Epidermal melanocyte (primary cell): ENCODE results near the gene CAMTA1.

ENCODE experiments used
- DNase-seq: peaks from one replicate; pipeline ENCODE4 v3.0.0; 2011; ENCODE audit warnings: low spot score; ENCODE audit not compliant: insufficient read length

The CAMTA1 gene

DNA sequence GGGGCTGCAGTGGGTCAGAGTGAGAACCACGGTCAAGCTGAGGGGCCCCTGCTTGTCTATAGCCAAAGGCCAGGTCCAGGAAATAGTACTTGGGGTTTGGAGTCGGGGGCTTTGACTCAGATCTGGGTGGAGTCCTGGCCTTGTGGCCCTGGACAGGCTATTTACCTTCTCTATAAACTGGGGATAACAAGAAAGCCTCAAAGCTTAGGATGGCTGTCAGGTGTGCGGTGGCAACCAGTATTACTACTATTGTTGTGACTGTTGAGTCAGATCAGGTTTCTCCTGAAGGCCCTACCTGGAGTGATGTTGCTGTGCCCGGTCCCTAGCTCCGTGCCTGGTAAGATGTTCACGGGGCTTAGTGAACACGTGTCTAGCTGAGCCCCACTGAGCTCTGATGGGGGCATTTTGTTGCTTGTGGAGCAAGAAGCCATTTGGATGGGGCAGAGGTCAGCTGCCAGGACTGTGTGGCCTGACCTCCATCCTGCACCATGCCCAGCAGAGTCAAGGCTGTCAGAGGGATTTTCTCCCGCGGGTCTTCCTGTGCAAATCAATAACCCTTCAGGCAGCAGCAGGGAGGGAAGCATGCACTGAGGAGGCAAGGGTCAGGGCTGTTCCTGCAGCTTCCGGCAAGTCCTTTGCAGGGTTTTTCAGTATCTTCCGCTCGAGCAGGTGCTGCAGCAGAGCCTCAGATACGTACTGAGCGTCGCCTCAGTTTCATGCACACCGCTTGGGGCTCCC, 170.3 kb downstream of the CAMTA1 start:
- no peak for DNase-seq

- no peak for DNase-seq
Observed at GRCh38 chr1:6956488-6957159, 171.4 kb downstream of the CAMTA1 start.

- DNase-seq = no peak
Observed at GRCh38 chr1:6957341-6957740, 172.1 kb downstream of the CAMTA1 start.

DNA sequence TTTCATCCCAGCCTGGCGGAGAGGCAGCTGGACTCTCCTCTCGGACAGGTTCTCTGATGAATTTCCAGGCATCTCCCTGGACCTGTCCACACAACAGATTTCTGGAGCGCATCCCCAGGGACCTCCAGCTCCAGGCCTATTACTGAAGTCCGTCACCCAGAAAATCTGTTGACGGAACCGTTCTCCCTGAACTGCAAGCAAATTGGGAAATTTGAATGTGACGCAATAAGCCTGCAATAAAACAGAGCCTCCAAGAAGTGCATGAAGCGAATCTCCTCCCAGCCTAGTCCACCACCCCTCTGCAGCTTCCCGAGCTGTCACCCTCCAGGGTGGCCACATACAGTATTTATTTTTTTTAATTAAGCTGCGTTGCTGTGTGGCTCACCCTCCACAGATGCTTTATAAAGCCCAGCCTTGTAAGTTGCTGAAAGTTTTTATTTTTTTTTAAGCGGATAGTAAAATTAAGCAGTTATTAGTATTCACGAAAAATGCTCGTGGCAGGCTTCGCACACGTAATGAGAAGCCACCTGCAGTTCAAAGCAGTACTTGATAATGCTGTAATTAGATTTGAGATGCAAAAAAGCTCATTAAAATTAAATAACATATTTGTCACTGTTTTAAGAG, 173.3 kb downstream of the CAMTA1 start:
- DNase-seq = no peak

GRCh38 chr1:6959491-6959890, 174.2 kb downstream of the CAMTA1 start:
- no peak for DNase-seq

DNA sequence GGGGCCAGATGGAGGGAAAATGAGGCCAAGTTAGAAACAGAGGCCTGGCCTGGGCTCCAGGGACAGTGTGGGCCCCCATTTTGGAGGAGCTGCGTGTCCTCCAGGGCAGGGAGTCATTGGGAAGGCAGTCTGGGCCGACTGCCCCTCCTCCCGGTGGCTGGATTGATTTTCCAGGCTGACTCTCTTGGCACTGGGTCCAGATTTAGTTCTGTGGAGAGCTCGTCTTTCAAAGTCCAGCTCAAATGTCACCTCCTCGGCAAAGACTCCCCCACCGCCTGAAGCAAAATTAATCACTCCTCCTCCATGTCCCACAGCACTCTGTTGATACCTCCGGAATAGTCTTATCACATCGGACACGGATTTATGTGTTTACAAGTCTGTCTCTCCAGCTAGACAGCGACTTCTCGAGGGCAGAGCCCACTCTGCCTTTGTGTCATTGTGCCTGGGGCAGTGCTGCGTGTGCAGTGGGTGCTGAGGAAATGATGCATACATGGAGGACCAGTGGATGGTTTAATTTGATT, 175.1 kb downstream of the CAMTA1 start:
- DNase-seq = no peak

- DNase-seq = no peak
Observed at GRCh38 chr1:6960860-6961259, 175.6 kb downstream of the CAMTA1 start.

DNA sequence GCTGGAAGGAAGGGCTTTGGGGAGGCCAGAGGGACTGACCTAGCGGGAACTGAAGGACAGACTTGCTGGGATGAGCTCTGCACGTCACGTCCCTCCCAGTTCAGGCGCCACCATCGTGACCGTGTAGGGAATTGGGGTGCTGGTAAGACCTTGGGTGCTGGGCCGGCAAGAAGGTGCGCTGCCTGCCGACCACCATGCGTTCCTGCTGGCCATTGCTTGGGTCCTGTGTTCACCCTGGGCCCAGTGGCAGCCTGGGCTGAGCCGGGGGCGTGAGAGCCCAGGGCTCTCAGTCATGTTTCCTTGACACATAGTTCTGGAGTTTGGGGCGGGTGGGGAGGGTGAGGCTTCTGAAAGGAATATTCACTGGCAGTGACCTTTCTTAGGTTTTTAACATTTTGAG, 176.0 kb downstream of the CAMTA1 start:
- DNase-seq = no peak

- DNase-seq = no peak
Observed at GRCh38 chr1:6961905-6962477, 176.7 kb downstream of the CAMTA1 start.

DNA sequence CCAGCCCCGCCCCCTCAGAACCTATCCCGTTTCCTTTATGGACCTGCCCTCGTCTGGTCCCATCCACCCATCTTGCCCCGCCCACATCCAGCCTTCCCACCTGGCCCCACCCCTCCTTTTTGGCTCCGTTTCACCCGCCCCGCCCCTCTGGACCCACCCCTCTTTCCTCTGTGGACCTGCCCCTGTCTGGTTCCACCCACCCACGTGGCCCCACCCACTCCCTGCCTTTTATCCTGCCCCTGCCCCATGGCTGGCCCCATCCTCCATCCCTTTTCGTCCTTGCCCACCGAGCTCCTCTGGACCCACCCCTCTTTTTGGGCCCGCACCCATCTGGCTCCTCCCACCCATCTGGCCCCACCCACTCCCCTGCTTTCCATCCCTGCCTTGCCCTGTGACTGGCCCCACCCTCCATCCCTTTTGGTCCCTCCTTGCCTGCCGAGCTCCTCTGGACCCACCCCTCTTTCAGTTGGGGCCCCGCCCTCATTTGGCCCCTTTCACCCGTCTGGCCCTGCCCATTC, 177.3 kb downstream of the CAMTA1 start:
- no peak for DNase-seq

DNA sequence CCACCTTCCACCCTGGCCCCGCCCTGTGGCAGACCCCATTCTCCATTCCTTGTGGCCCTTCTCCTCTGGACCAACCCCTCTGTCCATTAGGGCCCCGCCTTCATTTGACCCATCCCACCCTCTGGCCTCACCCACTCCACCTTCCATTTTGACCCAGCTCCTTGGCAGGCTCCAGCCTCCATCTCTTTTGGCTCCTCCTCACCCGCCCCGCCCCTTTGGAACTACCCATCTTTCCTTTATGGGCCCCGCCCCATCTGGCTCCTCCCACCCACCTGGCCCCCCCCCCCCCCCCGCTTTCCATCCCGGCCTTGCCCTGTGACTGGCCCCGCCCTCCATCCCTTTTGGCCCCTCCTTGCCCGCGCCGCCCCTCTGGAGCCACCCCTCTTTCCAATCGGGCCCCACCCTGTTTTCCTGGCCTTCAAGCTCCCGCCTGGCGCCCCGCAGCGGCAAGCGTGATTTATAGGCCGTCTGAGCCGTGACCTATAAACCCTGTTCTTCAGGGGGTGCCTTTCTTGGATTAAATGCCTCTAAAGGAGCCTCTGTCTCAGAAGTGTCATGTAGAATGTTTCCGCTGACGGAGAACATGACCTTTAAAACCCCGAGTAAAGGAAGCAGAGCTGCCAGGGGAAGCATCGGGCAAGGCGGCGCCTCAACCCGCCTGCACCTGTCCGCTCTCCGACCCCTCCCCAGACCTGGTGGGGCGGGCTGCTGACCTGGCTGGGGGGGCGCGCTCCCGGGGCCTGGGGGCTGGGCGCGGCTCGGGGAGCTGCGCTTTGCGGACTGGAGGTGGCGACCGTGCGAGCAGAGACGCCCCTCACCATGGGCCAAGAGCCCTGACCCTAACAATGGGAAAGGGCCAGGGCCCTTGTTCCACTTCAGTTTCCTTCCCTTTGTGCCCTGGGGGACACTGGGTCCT, 178.0 kb downstream of the CAMTA1 start:
- no peak for DNase-seq

- no peak for DNase-seq
Observed at GRCh38 chr1:6963912-6964307, 178.7 kb downstream of the CAMTA1 start.

DNA sequence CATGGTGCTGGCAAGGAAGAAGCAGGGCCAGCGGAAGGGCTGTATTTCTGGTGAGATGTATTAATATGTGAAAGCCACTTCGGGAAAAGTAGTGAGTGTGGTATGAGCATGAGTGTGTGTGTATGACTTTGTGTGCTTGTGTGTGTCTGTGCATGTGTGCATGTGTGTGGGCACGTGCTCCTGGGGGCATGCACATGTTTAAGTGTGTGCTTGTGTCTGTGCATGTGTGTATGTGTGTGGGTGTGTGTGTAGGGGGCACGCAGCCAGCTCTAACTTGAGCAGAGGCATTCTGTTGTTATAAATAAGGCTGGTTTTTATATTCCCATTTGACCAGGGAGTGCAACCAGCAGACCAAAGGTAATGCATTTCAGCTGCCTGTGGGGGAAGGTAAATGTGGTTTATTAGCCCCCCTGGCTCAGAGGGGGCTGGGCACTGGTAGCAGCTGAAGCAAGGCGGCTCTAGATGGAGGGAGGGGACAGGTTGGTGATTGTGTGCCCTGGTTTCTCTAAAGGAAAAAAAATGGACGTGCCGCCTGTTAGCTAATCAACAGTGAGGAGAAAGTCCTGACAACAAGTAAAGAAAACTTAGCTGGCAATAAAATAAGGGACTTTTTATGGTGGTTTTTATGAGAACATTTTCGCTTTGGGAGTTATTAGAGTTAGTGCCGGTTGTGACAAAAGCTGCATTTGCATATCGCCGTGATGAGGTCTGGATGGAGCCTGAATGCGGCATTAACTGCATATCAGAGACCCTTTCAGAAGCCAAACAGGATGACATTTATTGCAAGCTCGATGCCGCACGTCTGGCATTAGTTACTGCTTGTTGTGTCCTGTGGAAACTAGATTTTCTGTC, 180.1 kb downstream of the CAMTA1 start:
- no peak for DNase-seq

GRCh38 chr1:6965935-6966241, 180.6 kb downstream of the CAMTA1 start:
- DNase-seq = no peak

DNA sequence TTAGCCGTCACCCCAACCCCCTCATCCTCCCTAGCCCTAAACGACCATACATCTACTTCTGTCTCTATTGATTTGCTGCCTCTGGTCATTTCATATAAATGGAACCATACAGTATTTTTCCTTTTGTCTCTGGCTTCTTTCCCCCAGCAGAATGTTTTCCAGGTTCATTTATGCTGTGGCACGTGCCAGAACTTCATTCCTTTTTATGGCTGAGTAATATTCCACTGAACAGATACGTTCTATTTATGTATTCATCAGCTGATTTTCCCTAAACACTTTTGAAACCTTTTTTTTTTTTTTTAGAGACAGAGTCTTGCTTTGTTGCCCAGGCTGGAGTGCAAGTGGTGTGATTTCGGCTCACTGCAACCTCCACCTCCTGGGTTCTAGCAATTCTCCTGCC, 181.1 kb downstream of the CAMTA1 start:
- no peak for DNase-seq

GRCh38 chr1:6967431-6968111, 182.3 kb downstream of the CAMTA1 start:
- DNase-seq = no peak

DNA sequence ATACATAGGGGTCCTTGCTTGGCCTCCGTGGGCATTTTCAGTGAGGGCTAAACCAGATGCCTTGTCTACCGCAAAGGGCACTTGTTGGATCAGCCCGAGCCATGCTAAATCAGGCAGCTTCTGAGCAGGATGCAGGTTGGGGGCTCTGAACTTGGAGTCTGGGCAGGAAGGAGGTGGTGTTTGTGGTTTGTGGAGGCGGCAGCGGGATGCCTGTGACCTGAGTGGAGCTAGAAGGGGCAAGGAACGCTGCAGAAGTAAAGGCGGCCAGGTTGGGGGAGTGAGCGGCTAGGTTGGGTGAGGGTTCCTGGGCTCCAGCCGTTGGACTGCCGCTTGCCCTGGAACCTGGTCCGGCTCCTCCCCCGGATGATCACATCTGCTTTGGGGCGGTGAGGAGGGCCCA, 183.9 kb downstream of the CAMTA1 start:
- no peak for DNase-seq

DNA sequence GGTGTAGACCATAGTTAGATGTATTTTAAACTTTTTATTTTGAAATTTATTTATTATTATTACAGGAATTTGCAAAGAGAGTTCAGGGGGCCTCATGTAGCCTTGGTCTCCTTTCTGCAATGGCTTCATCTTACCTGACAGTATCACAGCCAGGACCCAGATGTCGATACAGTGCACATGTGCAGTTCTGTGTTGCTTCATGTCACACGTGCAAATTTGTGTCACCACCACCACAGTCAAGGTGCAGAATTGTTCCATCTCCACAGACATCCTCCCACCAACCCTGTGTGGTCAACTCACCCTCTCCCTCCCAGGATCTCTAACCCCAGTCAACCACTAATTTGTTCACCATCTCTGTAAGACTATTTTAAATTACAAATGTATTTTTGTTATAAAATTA, 184.5 kb downstream of the CAMTA1 start:
- DNase-seq = no peak

GRCh38 chr1:6970221-6970620, 185.0 kb downstream of the CAMTA1 start:
- no peak for DNase-seq

- DNase-seq = no peak
Observed at GRCh38 chr1:6971048-6971447, 185.8 kb downstream of the CAMTA1 start.
